HepG2 (cell line): ENCODE measurements around the gene CAMTA1. TPM values are rescaled to one million over a fixed set of nuclear protein-coding genes. Genes with fewer than 3 reads are reported as not detected.
A peak's percentile ranks its signal among the peaks of the same experiment; 100 is the strongest.

Source experiments
- BHLHE40 ChIP-seq: IDR thresholded peaks from 2 replicates; pipeline ENCODE4 v1.6.1; 2011; ENCODE audit warnings: low read length, improper control_type of control experiment
- CENPT ChIP-seq: sonication (generic); formaldehyde crosslinking; IDR thresholded peaks from 2 replicates; pipeline ENCODE4 v1.8.0; 2022; ENCODE audit warnings: low read depth, mild to moderate bottlenecking, moderate library complexity, missing genetic modification reagents
- FOXA3 ChIP-seq: IDR thresholded peaks from 2 replicates; pipeline ENCODE4 v1.6.1; 2016; ENCODE audit warnings: missing genetic modification reagents, missing compliant biosample characterization
- GATA4 ChIP-seq: sonication (generic); IDR thresholded peaks from 2 replicates; pipeline ENCODE4 v1.6.1; 2016; ENCODE audit warnings: antibody characterized with exemption, low read depth, borderline replicate concordance
- GATAD2A ChIP-seq: IDR thresholded peaks from 2 replicates; pipeline ENCODE4 v1.6.1; 2016
- HOXA5 ChIP-seq: sonication (generic); formaldehyde crosslinking; IDR thresholded peaks from 2 replicates; pipeline ENCODE4 v1.4.0; 2020; ENCODE audit warnings: missing genetic modification reagents
- MLLT10 ChIP-seq: sonication (generic); formaldehyde crosslinking; IDR thresholded peaks from 2 replicates; pipeline ENCODE4 v1.4.0; 2020; ENCODE audit warnings: missing genetic modification reagents
- MTF2 ChIP-seq: sonication (generic); formaldehyde crosslinking; IDR thresholded peaks from 2 replicates; pipeline ENCODE4 v1.5.0; 2020; ENCODE audit warnings: missing genetic modification reagents, borderline replicate concordance
- NFATC3 ChIP-seq: sonication (generic); formaldehyde crosslinking; IDR thresholded peaks from 2 replicates; pipeline ENCODE4 v1.5.1; 2020; ENCODE audit warnings: mild to moderate bottlenecking, missing genetic modification reagents
- PAXIP1 ChIP-seq: sonication (generic); formaldehyde crosslinking; conservative IDR thresholded peaks from 2 replicates; pipeline ENCODE4 v1.4.0; 2020; ENCODE audit warnings: mild to moderate bottlenecking, missing genetic modification reagents, moderate library complexity
- RCOR2 ChIP-seq: IDR thresholded peaks from 2 replicates; pipeline ENCODE4 v1.6.1; 2016; ENCODE audit warnings: missing biosample characterization, missing genetic modification reagents
- SALL1 ChIP-seq: sonication (generic); formaldehyde crosslinking; IDR thresholded peaks from 2 replicates; pipeline ENCODE4 v1.8.0; 2022; ENCODE audit warnings: mild to moderate bottlenecking, missing genetic modification reagents
- SOX13 ChIP-seq, 3 experiments: fragments of 450-650 bp in 1 of 3; sonication (generic) in 1 of 3; formaldehyde crosslinking in 1 of 3; IDR thresholded peaks in 2 of 3; conservative IDR thresholded peaks in 1 of 3; 2 replicates each; pipeline versions ENCODE4 v1.5.0 to v1.6.1; 2016 to 2020; ENCODE audit warnings: antibody characterized with exemption in 1 of 3, mild to moderate bottlenecking in 1 of 3, missing compliant biosample characterization in 1 of 3, missing genetic modification reagents in 1 of 3, moderate library complexity in 1 of 3
- SRSF1 ChIP-seq: fragments of 200-400 bp; formaldehyde crosslinking; optimal IDR thresholded peaks from 2 replicates; pipeline ENCODE3; 2017; ENCODE audit warnings: mild to moderate bottlenecking, low read depth, low read length, moderate library complexity
- U2AF1 ChIP-seq: fragments of 200-400 bp; formaldehyde crosslinking; optimal IDR thresholded peaks from 2 replicates; pipeline ENCODE3; 2017; ENCODE audit warnings: mild to moderate bottlenecking, low read depth, low read length
- XRCC5 ChIP-seq: fragments of 200-400 bp; formaldehyde crosslinking; optimal IDR thresholded peaks from 2 replicates; pipeline ENCODE3; 2017; ENCODE audit warnings: mild to moderate bottlenecking, low read length
- ZBTB26 ChIP-seq: IDR thresholded peaks from 2 replicates; pipeline ENCODE4 v1.6.1; 2016; ENCODE audit warnings: missing compliant biosample characterization, missing genetic modification reagents, borderline replicate concordance
- ZNF10 ChIP-seq: sonication (generic); formaldehyde crosslinking; IDR thresholded peaks from 2 replicates; pipeline ENCODE4 v1.4.0; 2020; ENCODE audit warnings: mild to moderate bottlenecking, low read depth, missing genetic modification reagents, borderline replicate concordance
- ZNF18 ChIP-seq: sonication (generic); formaldehyde crosslinking; IDR thresholded peaks from 2 replicates; pipeline ENCODE4 v1.8.0; 2022; ENCODE audit warnings: mild to moderate bottlenecking, missing genetic modification reagents; ENCODE audit not compliant: insufficient replicate concordance
- ZNF343 ChIP-seq: sonication (generic); formaldehyde crosslinking; IDR thresholded peaks from 2 replicates; pipeline ENCODE4 v1.4.0; 2020; ENCODE audit warnings: mild to moderate bottlenecking, missing genetic modification reagents
- ZNF761 ChIP-seq: sonication (generic); formaldehyde crosslinking; conservative IDR thresholded peaks from 2 replicates; pipeline ENCODE4 v1.4.0; 2020; ENCODE audit warnings: mild to moderate bottlenecking, missing genetic modification reagents
- ZSCAN21 ChIP-seq: sonication (generic); formaldehyde crosslinking; IDR thresholded peaks from 2 replicates; pipeline ENCODE4 v1.8.0; 2022; ENCODE audit warnings: mild to moderate bottlenecking, missing genetic modification reagents, moderate library complexity, borderline replicate concordance
- polyA plus RNA-seq, 8 experiments: library from polyadenylated mRNA; depleted of rRNA in 3 of 8; stranded (reverse) in 7 of 8; unstranded in 1 of 8; fragments of >200 nt; fragmentation: Illumina TruSeq in 4 of 8; extraction: Trizol in 4 of 8; gene quantifications; 2 replicates each; pipeline versions ENCODE4 v1.2.1 to v1.2.3, GENCODE V29; 2011 to 2016; ENCODE audit warnings: low read depth in 4 of 8, missing spikeins in 1 of 8, mixed read lengths in 1 of 8; ENCODE audit not compliant: insufficient read depth in 1 of 8
- total RNA-seq, 5 experiments: library from RNA; depleted of rRNA; stranded (reverse); fragments of >200 nt; fragmentation: Illumina TruSeq; extraction: Trizol; gene quantifications; 2 replicates each; pipeline ENCODE4 v1.2.3, GENCODE V29; 2016; ENCODE audit warnings: low read depth in 1 of 5
- TF ChIP-seq, protein P1 (sequence below): sonication (generic); formaldehyde crosslinking; conservative IDR thresholded peaks from 2 replicates; pipeline ENCODE4 v1.8.1; 2023; ENCODE audit warnings: missing genetic modification reagents

The CAMTA1 gene
- total and polyA plus RNA-seq, 2 of the 13 experiments (the other 11 are each of a cell fraction or from before 2014, with no cell fraction given), result 25.0 to 36.4 TPM

GRCh38 chr1:6909857-6910256, 124.6 kb downstream of the CAMTA1 start (continued):
- no peak for TF ChIP-seq U2AF1
- no peak for TF ChIP-seq ZNF761 (CRISPR knock-in tag)
- TF ChIP-seq ZNF18 (CRISPR knock-in tag), result no peak
- TF ChIP-seq ZSCAN21 (CRISPR knock-in tag), result 0 out of 2 replicates have a peak, but pooled peaks have one; percentile 25
- TF ChIP-seq MTF2 (CRISPR knock-in tag), result no peak
- TF ChIP-seq CENPT, result no peak
- 0 out of 2 replicates have a peak, but pooled peaks have one; percentile 21 for TF ChIP-seq GATA4
- TF ChIP-seq RCOR2 (CRISPR knock-in tag), result no peak
- no peak for TF ChIP-seq NFATC3 (CRISPR knock-in tag)
- TF ChIP-seq ZBTB26 (CRISPR knock-in tag), result peak; percentile 58; the same call in 1 of the 2 replicates
- TF ChIP-seq BHLHE40, result no peak
- no peak for TF ChIP-seq MLLT10
- TF ChIP-seq SRSF1, result no peak
- TF ChIP-seq FOXA3, result peak; percentile 87
- TF ChIP-seq SOX13 (IDR thresholded peaks at IDR 0.05), result peak; percentile 55; the same call in 1 of the 2 replicates
- TF ChIP-seq SOX13 (CRISPR knock-in tag; conservative IDR thresholded peaks at IDR 0.05 in 1 of 2, IDR thresholded peaks at IDR 0.05 in 1 of 2), result peak in 1 of 2 experiments; percentile 86; a peak in 2 of 4 replicates
- TF ChIP-seq HOXA5, result no peak
- TF ChIP-seq ZNF343 (CRISPR knock-in tag), result no peak
- TF ChIP-seq GATAD2A (CRISPR knock-in tag), result peak; percentile 84
- no peak for TF ChIP-seq ZNF10 (CRISPR knock-in tag)
- peak; percentile 65 for TF ChIP-seq SALL1 (CRISPR knock-in tag)
- TF ChIP-seq, protein P1, sequence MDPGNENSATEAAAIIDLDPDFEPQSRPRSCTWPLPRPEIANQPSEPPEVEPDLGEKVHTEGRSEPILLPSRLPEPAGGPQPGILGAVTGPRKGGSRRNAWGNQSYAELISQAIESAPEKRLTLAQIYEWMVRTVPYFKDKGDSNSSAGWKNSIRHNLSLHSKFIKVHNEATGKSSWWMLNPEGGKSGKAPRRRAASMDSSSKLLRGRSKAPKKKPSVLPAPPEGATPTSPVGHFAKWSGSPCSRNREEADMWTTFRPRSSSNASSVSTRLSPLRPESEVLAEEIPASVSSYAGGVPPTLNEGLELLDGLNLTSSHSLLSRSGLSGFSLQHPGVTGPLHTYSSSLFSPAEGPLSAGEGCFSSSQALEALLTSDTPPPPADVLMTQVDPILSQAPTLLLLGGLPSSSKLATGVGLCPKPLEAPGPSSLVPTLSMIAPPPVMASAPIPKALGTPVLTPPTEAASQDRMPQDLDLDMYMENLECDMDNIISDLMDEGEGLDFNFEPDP (CRISPR knock-in tag), result no peak
- TF ChIP-seq PAXIP1, result peak; percentile 46
- peak; percentile 36 for TF ChIP-seq XRCC5
